ENCODE results near the gene DZANK1.
"Not testable (repeated sequence)": the region's sequence is repeated elsewhere in the genome, so short reads cannot be mapped to it uniquely, and the experiment has no call there.

DZANK1 gene

DNA sequence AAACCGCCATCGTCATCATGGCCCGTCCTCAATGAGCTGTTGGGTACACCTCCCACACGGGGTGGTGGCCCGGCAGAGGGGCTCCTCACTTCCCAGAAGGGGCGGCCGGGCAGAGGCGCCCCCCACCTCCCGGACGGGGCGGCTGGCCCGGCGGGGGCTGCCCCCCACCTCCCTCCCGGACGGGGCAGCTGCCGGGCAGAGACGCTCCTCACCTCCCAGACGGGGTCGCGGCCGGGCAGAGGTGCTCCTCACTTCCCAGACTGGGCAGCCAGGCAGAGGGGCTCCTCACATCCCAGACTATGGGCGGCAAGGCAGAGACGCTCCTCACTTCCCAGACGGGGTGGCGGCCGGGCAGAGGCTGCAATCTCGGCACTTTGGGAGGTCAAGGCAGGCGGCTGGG, 91.3 kb downstream of the DZANK1 start:
- DNase-seq: not testable (repeated sequence)

DNA sequence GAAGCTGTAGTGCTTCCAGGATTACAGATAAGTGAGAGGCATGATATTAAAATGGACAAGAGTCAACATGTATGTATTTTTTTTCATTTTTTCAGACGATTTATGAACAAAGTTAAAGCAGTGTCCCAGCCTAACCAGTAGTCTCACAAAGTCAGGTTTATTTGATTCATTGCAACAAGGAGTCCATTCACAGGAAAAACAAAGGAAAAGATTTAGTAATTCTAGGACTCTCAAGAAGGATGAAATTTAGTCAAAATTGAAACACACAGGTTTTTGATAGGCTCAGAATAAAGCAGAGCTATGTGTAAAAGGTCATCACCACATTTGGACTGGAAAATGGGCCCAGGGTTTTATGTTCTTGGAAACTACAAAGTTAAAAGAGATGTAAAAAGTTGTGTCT, 94.5 kb downstream of the DZANK1 start:
- DNase-seq: no peak

DNA sequence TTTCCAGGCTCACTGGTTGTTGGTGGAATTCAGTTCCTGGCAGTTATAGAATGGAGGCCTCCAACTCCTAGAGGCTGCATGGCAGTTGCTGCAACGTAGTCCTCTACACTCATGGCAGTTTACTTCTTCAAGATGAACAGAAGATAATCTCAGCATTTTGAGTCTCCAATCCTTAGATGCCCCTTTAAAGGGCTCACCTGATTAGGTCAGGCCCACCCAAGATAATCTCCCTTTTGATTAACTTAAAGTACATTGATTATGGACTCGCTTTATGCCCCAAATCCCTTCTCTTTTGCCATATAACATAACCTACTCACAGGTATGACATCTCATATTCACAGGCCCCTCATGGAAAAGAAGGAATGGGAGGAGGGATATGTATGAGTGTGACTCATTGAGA, 102.1 kb downstream of the DZANK1 start:
- DNase-seq: no peak

DNA sequence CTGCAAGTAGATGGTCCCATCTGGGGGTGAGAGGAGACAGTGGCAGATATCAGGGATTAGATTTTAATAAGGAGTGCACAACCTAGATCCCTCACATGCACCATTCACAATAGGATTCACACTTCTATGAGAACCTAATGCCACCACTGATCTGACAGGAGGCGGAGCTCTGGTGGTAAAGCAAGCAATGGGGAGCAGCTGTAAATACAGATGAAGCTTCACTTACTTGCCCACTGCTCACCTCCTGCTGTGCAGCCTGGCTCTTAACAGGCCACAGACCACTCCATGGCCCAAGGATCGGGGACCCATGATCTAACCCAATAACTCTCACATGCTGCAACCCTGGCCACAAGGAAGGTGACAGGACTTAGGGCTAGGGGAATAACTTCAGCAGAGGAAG, 103.1 kb downstream of the DZANK1 start:
- no peak for DNase-seq

DNA sequence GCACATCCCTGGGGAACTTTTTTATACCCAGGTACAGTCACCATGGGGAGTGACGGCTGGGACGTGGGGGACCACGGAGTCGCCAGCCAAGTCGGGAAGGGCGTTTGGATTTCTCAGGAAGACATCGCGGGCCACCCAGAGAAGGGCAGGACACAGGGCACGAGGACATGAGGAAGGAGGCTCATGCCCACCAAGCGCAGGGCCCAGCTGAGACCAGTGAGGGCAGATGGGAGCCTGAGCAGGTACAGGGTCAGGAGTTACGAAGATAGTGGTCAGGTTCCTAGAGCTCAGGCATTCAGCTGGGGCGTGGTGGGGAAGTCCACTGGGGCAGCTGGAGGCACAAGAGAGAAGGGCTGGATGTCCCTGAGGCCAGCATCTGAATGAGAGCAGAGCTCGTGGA, 103.9 kb downstream of the DZANK1 start:
- no peak for DNase-seq

DNA sequence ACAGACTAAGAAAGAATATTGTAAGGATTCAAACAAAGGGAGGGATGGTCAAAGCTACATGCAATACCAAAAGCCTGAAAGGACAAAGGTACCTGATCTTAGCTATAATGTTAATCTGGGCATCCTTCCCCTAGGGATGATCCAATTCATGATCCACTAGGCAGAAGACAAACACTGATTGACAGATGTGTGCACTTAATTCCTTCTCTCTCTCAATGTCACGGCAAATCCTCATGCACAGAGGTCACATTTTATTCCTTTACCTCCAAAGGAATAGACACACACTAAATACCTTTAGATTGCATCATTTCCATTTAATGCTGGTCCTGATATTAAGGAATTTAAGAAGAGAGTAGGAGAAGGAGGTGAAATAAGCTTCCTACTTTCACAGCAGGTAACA, 105.2 kb downstream of the DZANK1 start:
- no peak for DNase-seq

DNA sequence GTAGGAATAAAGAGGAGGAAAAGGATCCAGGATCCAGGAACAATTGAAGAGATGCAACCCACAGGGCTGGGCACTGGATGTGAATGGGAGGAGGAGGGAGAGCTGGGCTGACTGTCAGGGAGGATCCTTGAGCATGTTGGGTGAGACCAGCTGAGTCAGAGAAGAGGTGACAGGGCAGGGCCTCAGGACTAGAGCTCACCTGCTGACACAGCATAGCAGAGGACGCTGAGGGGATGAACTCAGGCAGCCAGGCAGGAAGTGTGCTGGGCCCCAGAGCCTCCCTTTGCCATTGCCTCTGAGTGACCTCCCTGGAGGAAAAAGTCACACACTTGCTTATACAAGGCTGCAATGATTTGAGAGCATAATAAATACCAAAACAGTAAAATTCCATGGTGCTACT, 106.2 kb downstream of the DZANK1 start:
- DNase-seq: no peak

DNA sequence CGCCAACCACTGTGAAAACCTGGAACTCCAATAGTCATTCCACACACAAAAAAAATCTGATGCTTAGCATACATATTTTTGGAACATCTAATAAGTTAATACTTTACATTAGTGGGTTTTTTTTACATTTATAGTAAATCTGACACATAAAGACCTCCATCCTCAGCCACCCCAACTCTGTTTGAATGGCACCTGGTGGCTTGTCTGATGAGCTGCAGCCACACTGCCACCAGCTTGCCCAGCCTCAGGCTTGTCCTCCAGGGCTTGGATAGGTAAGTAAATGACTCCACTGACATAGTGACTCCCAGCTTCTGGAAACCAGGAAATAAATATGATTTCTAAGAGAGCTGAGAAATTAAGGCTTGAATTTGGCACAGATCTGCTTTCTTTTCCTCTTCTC, 107.0 kb downstream of the DZANK1 start:
- no peak for DNase-seq

DNA sequence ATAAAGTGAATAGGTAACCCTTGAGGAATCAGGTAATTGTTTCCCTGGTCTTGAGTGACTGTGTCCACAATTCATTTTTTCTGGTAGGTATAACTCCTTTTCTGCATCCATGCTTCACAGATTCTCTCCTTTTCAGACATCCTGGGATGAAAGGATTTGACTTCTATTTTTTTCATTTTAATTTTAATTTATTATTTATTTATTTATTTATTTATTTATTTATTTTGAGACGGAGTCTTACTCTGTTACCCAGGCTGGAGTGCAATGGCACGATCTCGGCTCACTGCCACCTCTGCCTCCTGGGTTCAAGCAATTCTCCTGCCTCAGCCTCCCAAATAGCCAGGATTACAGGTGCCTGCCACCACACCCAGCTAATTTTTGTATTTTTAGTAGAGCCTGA, 117.1 kb downstream of the DZANK1 start:
- not testable (repeated sequence) for DNase-seq

Measured in NCI-H1930 (cell line).